NCI-H2081 treated with DMSO at 0.1 percent for 48 hours (cell line): ENCODE data around the gene SARNP.
"Not testable (repeated sequence)": the region's sequence is repeated elsewhere in the genome, so short reads cannot be mapped to it uniquely, and the experiment has no call there.

Experiments
- DNase-seq: peaks from one replicate; lab custom pipeline; 2025; lab: John Stamatoyannopoulos, UW

SARNP gene

GRCh38 chr12:55839345-55840140 lies 22.0 kb upstream of the SARNP start:
- no peak for DNase-seq

GRCh38 chr12:55838361-55838760 lies 20.8 kb upstream of the SARNP start:
- no peak for DNase-seq

GRCh38 chr12:55834400-55834799 lies 16.9 kb upstream of the SARNP start:
- not testable (repeated sequence) for DNase-seq

GRCh38 chr12:55833056-55833455 lies 15.5 kb upstream of the SARNP start:
- no peak for DNase-seq

- DNase-seq, result no peak
These were observed 13.9 kb upstream of the SARNP start for GRCh38 chr12:55831447-55831815.

GRCh38 chr12:55830601-55831446 lies 13.3 kb upstream of the SARNP start:
- DNase-seq, result no peak

- no peak for DNase-seq
These were observed 12.6 kb upstream of the SARNP start for GRCh38 chr12:55829967-55830600.

GRCh38 chr12:55828357-55828756 lies 10.8 kb upstream of the SARNP start:
- no peak for DNase-seq

- DNase-seq, result no peak
These were observed 10.3 kb upstream of the SARNP start for GRCh38 chr12:55827806-55828205.

- no peak for DNase-seq
These were observed 7.2 kb upstream of the SARNP start for GRCh38 chr12:55824726-55825125.

- no peak for DNase-seq
These were observed 5.9 kb upstream of the SARNP start for GRCh38 chr12:55823419-55823818.

GRCh38 chr12:55822228-55822627 lies 4.7 kb upstream of the SARNP start:
- peak; percentile 21 for DNase-seq

- DNase-seq, result no peak
These were observed 3.2 kb upstream of the SARNP start for GRCh38 chr12:55820679-55821078.

GRCh38 chr12:55818886-55819285 lies 1.4 kb upstream of the SARNP start:
- no peak for DNase-seq

- DNase-seq, result no peak
These were observed 710 bp upstream of the SARNP start for GRCh38 chr12:55818140-55818728.

- no peak for DNase-seq
These were observed 611 bp downstream of the SARNP start for GRCh38 chr12:55816881-55817344.

GRCh38 chr12:55815473-55815872 lies 2.1 kb downstream of the SARNP start:
- DNase-seq, result no peak

GRCh38 chr12:55814257-55814656 lies 3.3 kb downstream of the SARNP start:
- DNase-seq, result no peak

- DNase-seq, result no peak
These were observed 5.4 kb downstream of the SARNP start for GRCh38 chr12:55812088-55812487.

GRCh38 chr12:55809274-55809673 lies 8.2 kb downstream of the SARNP start:
- DNase-seq, result no peak

- no peak for DNase-seq
These were observed 10.5 kb downstream of the SARNP start for GRCh38 chr12:55806982-55807381.

GRCh38 chr12:55797550-55797949 lies 20.0 kb downstream of the SARNP start:
- DNase-seq, result no peak
